Raji (cell line): ENCODE data around the gene TRIP4.

Experiments used
- POLR2A ChIP-seq: IDR thresholded peaks from 2 replicates; pipeline ENCODE4 v1.6.1; 2011; ENCODE audit warnings: low read depth, low read length, control low read depth; ENCODE audit not compliant: insufficient read depth

TRIP4 gene

DNA sequence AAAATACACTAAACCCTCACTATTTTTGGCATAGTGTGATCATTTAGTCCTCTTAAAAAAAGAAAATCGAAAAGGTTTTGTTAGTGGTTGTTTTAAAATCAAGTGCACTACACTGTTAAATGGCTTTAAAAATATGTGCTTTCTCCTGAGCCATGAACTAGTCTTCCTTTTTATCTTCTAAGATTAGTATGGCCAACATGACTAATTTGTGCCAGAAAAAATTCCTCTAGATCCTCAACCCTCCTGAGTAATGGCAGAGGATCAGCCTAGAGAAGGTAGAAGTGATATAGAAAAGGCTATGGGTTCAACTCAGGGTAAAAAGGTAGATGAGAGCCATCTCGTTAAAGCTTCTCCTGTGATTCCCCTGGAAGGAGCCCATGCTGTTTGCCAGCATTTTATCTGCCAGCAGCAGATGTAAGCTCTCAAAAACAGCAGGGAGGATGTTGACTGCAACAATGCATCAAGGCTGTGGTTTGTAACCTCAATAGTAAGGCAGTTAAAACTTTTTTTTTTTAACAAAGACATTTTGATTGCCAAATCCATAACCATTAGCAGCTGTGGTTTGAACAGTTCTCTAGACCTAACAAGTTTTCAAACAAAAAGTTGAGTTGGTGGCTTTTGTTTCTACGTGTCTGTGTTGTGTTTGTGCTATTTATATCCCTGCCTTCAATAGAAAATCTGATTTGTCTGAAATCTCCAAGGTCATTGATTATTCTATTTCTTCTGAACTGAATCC lies 42.5 kb downstream of the TRIP4 start:
- no peak for TF ChIP-seq POLR2A

GRCh38 chr15:64437982-64438381 lies 50.3 kb downstream of the TRIP4 start:
- TF ChIP-seq POLR2A = no peak

DNA sequence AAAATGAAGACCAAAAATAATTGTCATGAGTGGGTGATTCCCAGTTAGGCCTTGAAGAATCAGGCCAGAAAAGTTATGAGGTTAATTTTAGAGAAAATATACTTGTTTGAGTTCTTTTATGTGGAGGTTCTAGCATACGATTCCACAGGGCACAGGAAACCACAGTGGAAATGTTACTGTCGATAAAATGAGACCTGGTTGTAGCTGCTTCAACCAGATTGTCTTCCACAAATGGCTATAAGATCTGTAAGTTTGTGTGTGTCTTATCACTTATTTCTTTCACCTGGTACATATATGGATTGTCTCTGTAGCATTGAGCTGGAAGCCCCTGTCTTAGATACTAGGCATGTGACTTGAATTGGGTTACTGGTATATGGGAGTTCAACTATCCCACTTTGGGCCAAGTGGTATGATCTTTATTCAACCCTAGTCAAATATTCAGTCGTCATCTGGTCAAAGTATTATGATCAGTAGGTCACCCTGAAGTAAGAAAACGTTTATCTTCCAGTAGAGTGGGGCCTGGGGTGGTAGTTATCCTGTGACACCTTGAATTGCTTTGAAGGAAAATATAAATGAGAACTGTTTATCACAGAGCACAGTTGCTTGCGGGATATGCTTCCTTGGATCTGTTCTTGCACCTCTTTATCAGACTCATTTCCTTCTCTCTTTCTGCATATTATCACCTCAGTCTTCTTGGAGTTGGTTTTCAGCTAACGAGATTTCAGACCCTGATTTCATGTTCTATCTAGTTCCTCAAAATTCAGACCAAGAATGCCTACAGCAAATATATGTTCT lies 51.2 kb downstream of the TRIP4 start:
- no peak for TF ChIP-seq POLR2A

DNA sequence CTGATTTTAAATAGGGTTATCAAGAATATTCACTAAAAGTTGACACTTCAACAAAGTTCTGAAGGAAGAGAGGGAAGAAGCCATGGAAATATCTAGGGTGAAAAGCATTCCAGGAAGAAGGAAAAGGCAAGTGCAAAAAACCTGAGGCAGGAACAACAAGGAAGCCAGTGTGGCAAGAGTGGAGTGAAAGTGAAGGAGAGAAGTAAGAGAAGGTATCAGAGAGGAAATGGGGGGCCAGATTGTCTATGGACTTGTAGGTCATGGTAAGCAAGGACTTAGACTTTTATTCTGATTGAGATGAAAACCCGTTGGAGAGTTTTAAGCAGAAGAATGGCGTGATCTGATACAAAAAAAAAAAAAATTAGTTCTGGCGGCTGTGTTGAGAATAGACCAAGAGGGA lies 54.2 kb downstream of the TRIP4 start:
- no peak for TF ChIP-seq POLR2A

DNA sequence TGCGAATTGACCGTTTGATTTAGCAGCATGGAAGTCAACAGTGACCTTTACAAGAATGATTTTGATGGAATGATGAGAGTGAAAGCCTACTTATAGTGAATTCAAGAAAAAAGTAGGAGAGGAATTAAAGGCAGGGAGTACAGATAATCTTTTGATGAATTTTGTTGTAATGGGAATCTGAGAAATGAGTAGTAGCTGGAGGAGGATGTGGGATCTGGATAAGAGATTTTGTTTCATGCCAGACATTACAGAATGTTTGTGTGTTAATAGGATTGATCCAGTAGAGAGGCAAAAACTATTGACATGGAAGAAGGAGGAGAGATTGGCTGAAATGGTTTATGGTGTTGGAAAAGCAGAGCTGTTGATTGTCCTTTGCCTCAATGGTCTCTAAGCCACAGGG lies 55.4 kb downstream of the TRIP4 start:
- TF ChIP-seq POLR2A = no peak

DNA sequence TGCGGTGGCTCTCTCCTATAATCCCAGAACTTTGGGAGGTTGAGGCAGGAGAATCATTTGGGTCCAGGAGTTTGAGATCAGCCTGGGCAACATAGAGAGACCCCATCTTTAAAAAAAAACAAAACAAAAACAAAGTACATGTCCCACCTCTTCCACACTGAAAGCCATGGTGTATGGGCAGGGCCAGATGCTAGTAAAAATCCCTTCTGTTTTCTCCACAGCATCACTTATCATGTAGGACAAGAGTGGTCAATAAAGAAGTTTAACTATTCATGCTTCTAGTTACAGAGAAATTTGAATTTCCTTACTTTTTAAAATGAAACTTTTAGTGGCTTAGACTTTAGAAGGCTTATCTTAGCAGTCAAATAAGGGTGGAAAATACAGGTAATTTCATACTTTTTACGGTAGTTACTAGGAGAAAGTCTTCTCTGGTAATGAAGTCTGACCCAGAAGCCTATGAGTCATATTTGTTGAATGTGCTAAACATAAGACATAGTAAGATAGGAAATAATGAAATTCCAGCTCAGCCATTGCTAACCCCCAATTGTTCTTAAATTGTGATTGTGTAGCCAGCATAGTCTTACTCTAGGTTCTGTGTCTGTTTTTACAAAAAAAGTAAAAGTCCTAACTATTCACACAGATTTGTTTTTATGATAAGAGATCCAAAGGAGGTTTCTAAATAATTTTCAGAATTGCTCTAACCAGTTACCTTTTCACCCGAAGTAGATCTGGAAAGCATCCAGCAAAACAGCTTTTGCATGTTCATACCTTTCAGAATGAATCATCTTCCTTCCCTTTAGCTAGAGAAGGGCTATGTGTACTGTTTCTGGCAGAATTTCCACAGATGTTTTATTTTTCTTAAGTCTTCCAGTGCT lies 56.3 kb downstream of the TRIP4 start:
- TF ChIP-seq POLR2A = no peak

GRCh38 chr15:64444836-64445235 lies 57.2 kb downstream of the TRIP4 start:
- TF ChIP-seq POLR2A = no peak

DNA sequence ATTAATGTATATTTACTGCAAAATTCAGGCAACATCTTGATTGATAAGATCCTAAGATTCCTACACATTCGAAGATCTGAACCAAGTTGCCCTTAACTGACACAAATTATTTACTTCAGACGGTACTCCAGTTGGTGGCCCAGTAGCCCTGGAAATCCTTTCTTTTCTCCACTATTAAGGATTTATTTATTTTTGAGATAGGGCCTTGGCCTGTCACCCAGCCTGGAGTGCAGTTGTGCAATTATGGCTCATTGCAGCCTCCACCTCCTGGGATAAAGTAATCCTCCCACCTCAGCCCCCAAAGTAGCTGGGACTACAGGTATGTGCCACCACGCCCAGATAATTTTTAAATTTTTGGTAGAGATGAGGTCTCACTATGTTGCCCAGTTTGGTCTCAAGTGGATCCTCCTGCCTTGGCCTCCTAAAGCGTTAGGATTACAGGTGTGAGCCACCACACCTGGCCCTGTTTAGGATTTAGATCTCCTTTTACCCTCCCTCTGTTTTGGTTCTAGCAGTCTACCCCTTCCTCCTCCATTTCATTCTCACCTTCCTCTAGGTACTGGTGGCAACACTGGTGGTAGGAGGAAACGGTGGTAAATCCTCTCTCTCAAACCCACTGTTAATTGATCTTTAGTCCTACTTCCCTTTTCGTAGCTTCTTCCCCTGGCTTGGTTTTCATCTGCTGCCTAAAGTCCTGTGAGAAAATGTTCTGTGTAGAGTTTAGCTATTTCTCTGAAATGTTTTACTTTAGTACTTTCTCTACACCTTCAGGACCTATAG lies 60.1 kb downstream of the TRIP4 start:
- TF ChIP-seq POLR2A = no peak

DNA sequence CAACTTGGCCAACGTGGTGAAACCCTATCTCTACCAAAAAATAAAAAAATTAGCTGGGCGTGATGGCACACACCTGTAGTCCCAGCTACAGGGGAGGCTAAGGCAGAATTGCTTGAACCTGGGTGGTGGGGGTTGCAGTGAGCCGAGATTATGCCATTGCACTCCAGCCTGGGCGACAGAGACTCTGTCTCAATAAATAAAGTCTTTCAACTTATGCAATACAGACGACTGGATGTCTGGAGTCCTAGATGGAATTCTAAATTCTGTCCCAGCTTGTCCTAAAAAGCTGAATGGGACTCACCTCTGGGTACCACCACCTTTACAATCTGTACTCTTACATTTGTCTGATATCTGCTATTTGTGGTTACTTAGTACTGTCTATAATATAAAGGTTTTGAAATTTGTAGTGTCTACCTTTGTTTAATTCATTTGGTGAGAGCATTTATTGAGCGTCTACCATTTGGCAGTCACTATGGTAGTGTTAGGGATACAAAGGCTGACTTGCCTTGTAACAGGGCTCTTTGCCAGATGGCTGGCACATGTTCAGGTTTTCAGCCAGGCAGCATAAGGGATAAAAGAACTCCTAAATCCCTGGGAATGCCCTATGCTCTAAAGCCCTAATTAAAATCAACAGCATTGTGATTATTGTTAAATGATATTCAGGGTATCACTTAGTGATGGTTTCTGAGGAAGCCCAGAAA lies 65.5 kb downstream of the TRIP4 start:
- TF ChIP-seq POLR2A = no peak

GRCh38 chr15:64453689-64454037 lies 66.0 kb downstream of the TRIP4 start:
- TF ChIP-seq POLR2A = no peak

GRCh38 chr15:64454282-64454681 lies 66.6 kb downstream of the TRIP4 start:
- TF ChIP-seq POLR2A = no peak

DNA sequence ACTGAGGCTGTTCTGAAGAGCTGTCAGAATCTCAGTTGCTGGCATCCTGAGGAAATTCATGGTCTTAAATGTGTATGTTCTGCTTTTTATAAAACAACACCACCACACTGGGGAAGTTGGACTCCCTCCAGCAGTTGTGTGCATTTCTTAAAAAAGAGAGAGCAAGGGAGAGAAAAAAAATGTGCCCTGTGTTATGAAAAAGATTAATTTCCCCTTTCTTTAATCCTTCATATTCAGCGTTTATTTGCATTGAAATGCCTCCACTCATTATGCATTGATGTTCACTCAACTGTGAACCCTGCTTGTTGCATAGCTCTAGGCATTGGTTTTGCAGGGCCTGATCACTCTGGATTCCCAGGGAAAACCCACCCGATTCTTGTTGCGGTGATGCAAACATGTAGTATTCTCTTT lies 68.3 kb downstream of the TRIP4 start:
- TF ChIP-seq POLR2A = no peak

DNA sequence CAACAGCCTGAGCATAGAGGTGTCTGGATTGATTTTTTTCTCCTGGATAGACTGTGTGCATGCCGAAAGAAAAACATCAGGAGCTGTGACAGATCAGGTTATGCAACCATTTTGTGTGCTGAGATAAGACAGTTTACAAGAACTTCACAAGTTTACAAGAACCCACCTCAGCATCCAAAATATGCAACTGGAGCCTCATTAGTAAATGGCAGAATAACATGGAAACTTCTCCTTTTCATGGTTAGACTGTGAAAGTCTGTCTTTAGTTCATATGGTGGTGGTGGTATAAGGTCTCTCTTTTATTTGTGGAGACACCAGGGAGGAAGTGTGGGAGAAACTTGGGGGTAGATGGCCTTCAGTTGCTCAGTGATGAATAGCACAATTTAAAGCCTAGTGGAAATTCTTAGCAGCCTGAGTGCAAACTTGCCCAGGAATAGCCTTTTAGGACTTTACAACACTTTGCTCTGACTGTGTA lies 69.0 kb downstream of the TRIP4 start:
- TF ChIP-seq POLR2A = no peak
